Thyroid gland (tissue), 4 donors: ENCODE measurements around the gene HEG1. TPM values are rescaled to one million over a fixed set of nuclear protein-coding genes. Genes with fewer than 3 reads are reported as not detected.

Source experiments
- DNase-seq, 2 donors: peaks; one replicate each; pipeline ENCODE4 v3.0.0-alpha.2; 2019
- H3K27ac ChIP-seq, 3 donors: fragments of 200-600 bp; sonication (generic); 1 replicate in 2 of 3; 2 replicates in 1 of 3; pipeline ENCODE4 v1.5.1; 2016 to 2019; ENCODE audit warnings: mild to moderate bottlenecking in 1 of 3, moderate library complexity in 1 of 3
- H3K27me3 ChIP-seq: fragments of 200-600 bp; sonication (generic); one replicate; pipeline ENCODE4 v1.5.1; 2019
- H3K36me3 ChIP-seq, 2 donors: fragments of 200-600 bp; sonication (generic); one replicate each; pipeline ENCODE4 v1.5.1; 2016 to 2019
- H3K4me1 ChIP-seq, 2 donors: fragments of 200-600 bp; sonication (generic); one replicate each; pipeline ENCODE4 v1.5.1; 2017 to 2019
- H3K4me3 ChIP-seq, 3 donors: fragments of 200-600 bp; sonication (generic); replicated peaks in 1 of 3; 1 replicate in 2 of 3; 2 replicates in 1 of 3; pipeline ENCODE4 v1.5.1; 2016; ENCODE audit warnings: mild to moderate bottlenecking in 1 of 3
- H3K9me3 ChIP-seq: fragments of 200-600 bp; sonication (generic); one replicate; pipeline ENCODE4 v1.5.1; 2017
- POLR2A ChIP-seq, 2 donors: fragments of 450-650 bp; IDR thresholded peaks; one replicate each; pipeline ENCODE4 v1.6.1; 2017; ENCODE audit warnings: antibody characterized with exemption in 2 of 2, mild to moderate bottlenecking in 2 of 2, moderate library complexity in 1 of 2
- WGBS, 2 donors: methylation state at CpG; one replicate each; pipeline ENCODE4 v1.1.5; 2017; 5-methylcytosine and 5-hydroxymethylcytosine counted together
- intact Hi-C: fragments of 100-400 bp; cut with DNase I; formaldehyde crosslinking; loops from one replicate; pipeline ENCODE4 v1.15.1; 2023
- total RNA-seq, 4 donors: library from RNA; depleted of rRNA; stranded (reverse); fragments of >200 nt; gene quantifications; one replicate each; pipeline ENCODE4 v1.2.3, GENCODE V29; 2016
- TF ChIP-seq, protein P1 (sequence below), 6 experiments: fragments of 200-600 bp in 3 of 6; fragments of 450-650 bp in 3 of 6; sonication (generic) in 3 of 6; IDR thresholded peaks; one replicate each; pipeline ENCODE4 v1.5.1; 2016 to 2019; ENCODE audit warnings: antibody characterized with exemption in 6 of 6, mild to moderate bottlenecking in 2 of 6, inconsistent platforms in 1 of 6, moderate library complexity in 1 of 6

The HEG1 gene
- total RNA-seq, 4 donors from 2014 or later: 91.4 to 266 (median 199) TPM

DNA sequence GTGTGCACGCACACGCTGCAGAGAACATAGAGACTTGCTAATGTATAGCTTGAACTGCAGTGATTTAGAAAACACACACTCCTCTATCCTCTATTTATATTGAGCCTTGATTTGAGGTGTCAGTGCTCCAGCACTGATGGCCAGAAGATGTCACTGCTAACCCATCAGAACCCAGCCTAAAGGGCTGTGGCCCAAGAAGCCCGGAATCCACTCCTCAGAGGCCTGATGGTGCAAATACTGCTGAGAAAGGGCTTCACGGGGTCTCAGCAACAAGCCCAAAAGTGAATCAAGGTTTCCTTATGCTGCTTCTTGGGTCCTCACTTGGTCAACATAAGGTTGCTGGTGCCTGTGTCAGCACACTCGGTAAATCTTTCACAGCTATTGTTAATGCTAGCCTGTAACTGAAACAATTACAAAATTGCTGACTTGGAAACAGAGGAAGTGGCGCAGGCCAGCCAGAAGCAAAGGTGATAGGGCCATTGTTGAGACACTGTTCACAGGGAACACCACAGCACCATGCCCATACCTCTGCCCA lies 60.3 kb downstream of the HEG1 start:
- Histone ChIP-seq H3K27ac (peak overlapping the region; percentile 40 to 90 (median 76)), H3K36me3 (peaks cover 15 to 34% of the 10 kb centered on the region in 2 donors), H3K27me3 (no peaks in the 10 kb centered on the region), H3K9me3 (no peaks in the 10 kb centered on the region), H3K4me1 (peaks cover 47 to 62% of the 10 kb centered on the region in 2 donors), H3K4me3 (no peak overlapping the region)
- 48 to 53% methylated on average over 5 to 6 of the region's 6 CpGs for WGBS, 2 donors
- DNase-seq: peak; percentile 54 to 57
- intact Hi-C loops: loop anchor here (10.0 kb wide), 1 partner anchor 169 kb away; no protein-coding TSS in a partner anchor
- no peak for TF ChIP-seq POLR2A (IDR thresholded peaks at IDR 0.05)
- TF ChIP-seq, protein P1, sequence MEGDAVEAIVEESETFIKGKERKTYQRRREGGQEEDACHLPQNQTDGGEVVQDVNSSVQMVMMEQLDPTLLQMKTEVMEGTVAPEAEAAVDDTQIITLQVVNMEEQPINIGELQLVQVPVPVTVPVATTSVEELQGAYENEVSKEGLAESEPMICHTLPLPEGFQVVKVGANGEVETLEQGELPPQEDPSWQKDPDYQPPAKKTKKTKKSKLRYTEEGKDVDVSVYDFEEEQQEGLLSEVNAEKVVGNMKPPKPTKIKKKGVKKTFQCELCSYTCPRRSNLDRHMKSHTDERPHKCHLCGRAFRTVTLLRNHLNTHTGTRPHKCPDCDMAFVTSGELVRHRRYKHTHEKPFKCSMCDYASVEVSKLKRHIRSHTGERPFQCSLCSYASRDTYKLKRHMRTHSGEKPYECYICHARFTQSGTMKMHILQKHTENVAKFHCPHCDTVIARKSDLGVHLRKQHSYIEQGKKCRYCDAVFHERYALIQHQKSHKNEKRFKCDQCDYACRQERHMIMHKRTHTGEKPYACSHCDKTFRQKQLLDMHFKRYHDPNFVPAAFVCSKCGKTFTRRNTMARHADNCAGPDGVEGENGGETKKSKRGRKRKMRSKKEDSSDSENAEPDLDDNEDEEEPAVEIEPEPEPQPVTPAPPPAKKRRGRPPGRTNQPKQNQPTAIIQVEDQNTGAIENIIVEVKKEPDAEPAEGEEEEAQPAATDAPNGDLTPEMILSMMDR (IDR thresholded peaks at IDR 0.05): peak in 4 of 6 experiments; percentile 56 to 73 (median 62)

DNA sequence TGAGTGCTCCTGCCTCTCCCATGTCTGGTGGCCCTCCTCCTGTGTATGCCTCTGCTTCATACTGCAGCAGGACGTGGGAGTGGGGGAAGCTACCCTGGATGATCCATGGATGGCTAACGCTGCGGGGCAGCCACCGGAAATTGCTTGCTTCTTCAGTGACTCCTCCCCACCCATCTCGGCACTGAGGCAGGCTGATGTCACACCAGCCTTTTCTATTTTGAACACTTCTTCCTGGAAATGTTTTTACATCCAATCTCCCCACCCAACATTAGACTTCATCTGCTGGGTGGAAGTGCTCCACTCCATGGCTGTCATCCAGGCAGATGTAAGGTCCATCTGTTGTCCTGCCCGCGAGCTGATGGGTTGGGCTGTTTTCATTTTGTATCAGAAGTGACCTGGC lies 62.3 kb downstream of the HEG1 start:
- Histone ChIP-seq H3K9me3 (no peaks in the 10 kb centered on the region), H3K27me3 (no peaks in the 10 kb centered on the region), H3K4me1 (peaks cover 27 to 41% of the 10 kb centered on the region in 2 donors), H3K4me3 (no peak overlapping the region), H3K36me3 (peaks cover 33 to 45% of the 10 kb centered on the region in 2 donors), H3K27ac (peak overlapping the region in 2 of 3 donors; percentile 15 to 54)
- intact Hi-C loops: loop anchor here (5.0 to 10.0 kb wide), 2 partner anchors 171 to 444 kb away; no protein-coding TSS in a partner anchor
- TF ChIP-seq, protein P1 (IDR thresholded peaks at IDR 0.05): no peak
- no peak for TF ChIP-seq POLR2A (IDR thresholded peaks at IDR 0.05)
- DNase-seq: peak in 1 of 2 donors; percentile 20
- 76 to 79% methylated on average over 7 of the region's 7 CpGs for WGBS, 2 donors

DNA sequence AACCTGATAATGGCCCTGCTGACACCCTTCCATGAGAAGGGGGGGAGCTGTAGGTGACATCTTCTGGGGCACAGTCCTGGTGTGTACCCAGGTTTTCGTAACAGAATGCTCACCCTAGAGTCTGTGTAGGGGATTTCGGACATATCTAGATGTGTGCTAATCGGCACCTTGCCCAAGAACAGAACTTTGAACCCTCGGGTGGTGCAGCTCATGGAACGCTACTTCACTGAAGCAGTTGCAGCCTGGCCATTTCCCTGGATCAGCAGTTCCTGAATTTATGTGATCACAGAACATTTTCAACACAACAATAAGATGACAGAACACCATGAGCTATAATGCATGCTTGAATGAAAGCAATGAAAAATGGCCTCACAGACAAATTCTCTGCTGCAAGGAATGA lies 63.8 kb downstream of the HEG1 start:
- 94 to 96% methylated on average over 5 of the region's 5 CpGs for WGBS, 2 donors
- intact Hi-C loops: loop anchor here (5.0 to 10.0 kb wide), 2 partner anchors 173 to 445 kb away; no protein-coding TSS in a partner anchor
- peaks cover 36 to 40% of the 10 kb centered on the region in 2 donors for H3K36me3 ChIP-seq

DNA sequence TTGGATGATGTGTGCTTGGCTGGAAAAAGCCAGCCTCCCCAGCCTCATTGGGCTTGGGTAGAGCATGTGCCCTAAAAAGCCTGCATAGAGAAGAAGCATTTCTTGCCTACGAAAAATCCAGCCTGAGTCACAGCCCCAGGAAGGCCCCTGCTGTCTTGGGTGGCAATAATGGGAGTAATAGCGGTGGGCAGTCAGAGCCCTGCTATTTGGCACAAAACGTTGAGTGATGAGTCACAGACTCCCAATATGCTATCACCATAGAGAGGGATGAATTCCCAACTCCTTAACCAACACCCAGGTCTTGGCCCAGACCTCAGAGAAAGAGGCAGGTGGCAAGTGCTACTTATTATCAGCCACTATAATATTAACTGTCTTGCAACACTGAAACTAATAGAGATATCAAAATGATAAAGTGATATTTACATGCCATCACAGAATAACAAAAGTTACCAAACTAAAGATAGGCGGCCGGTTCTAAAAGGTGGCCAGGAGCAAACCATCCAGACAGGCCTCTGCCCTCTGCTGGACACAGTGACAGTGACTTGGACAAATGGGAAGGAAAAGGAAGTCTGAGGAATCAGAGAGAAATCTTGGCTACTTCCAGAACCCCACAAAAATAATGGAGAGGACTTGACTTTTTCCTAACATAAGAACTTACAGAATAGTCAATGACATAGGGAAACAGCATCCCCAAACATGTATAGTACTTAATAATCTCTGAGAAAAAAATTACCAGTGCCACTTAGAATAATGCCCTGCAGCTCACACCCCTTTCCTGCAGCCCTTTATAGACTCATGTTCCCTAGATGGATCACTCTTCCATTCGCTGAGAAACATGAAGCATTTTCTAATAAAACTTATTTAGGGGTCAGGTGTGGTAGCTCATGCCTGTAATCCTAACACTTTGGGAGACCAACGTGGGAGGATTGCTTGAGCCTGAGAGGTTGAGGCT lies 69.3 kb downstream of the HEG1 start:
- WGBS, 2 donors: 69 to 72% methylated on average over 7 of the region's 7 CpGs
- intact Hi-C loops: no loop called here
- Histone ChIP-seq H3K27ac (peak overlapping the region; percentile 1 to 54 (median 46)), H3K4me3 (no peak overlapping the region), H3K4me1 (peaks cover 0 to 16% of the 10 kb centered on the region in 2 donors), H3K9me3 (no peaks in the 10 kb centered on the region), H3K27me3 (no peaks in the 10 kb centered on the region), H3K36me3 (peaks cover 24 to 26% of the 10 kb centered on the region in 2 donors)
- DNase-seq: no peak
- no peak for TF ChIP-seq POLR2A (IDR thresholded peaks at IDR 0.05)
- TF ChIP-seq, protein P1 (IDR thresholded peaks at IDR 0.05): peak in 3 of 6 experiments; percentile 15 to 37 (median 17)

More for the DNA sequence above, 63.8 kb downstream of the HEG1 start:
- no peak for TF ChIP-seq POLR2A (IDR thresholded peaks at IDR 0.05)
- TF ChIP-seq, protein P1 (IDR thresholded peaks at IDR 0.05): no peak
- H3K4me1 ChIP-seq: peaks cover 14 to 29% of the 10 kb centered on the region in 2 donors
- no peak overlapping the region for H3K27ac ChIP-seq
- H3K9me3 ChIP-seq: no peaks in the 10 kb centered on the region
- H3K4me3 ChIP-seq: no peak overlapping the region
- no peaks in the 10 kb centered on the region for H3K27me3 ChIP-seq
- no peak for DNase-seq
